ENCODE data around the gene IFI16.
"Not testable (repeated sequence)": the region's sequence is repeated elsewhere in the genome, so short reads cannot be mapped to it uniquely, and the experiment has no call there.

Gene IFI16

GRCh38 chr1:159009704-159010361 is at the start of gene IFI16:
Gene IFI16, plus strand, starts transcription at chr1:159009907. Its CDS starts 4,774 bp downstream, at chr1:159014681.
- DNase-seq (ENCODE audit: low spot score) (peak; percentile 81), FAIRE-seq (peak; percentile 86)

- DNase-seq (ENCODE audit: low spot score) = no peak
- FAIRE-seq = no peak
Observed at GRCh38 chr1:158961178-158961577, 48.5 kb upstream of the IFI16 start.

- FAIRE-seq (no peak), DNase-seq (ENCODE audit: low spot score) (no peak)
Observed at GRCh38 chr1:158962983-158963382, 46.7 kb upstream of the IFI16 start.

GRCh38 chr1:158969166-158969565 is 40.5 kb upstream of the IFI16 start:
- FAIRE-seq (no peak), DNase-seq (ENCODE audit: low spot score) (no peak)

GRCh38 chr1:158969855-158970254 is 39.9 kb upstream of the IFI16 start:
- FAIRE-seq (no peak), DNase-seq (ENCODE audit: low spot score) (no peak)

- no peak for DNase-seq (ENCODE audit: low spot score)
- no peak for FAIRE-seq
Observed at GRCh38 chr1:158972841-158973240, 36.9 kb upstream of the IFI16 start.

GRCh38 chr1:158976219-158976618 is 33.5 kb upstream of the IFI16 start:
- no peak for FAIRE-seq
- no peak for DNase-seq (ENCODE audit: low spot score)

GRCh38 chr1:158978730-158979129 is 31.0 kb upstream of the IFI16 start:
- no peak for FAIRE-seq
- no peak for DNase-seq (ENCODE audit: low spot score)

GRCh38 chr1:158979229-158979628 is 30.5 kb upstream of the IFI16 start:
- no peak for FAIRE-seq
- no peak for DNase-seq (ENCODE audit: low spot score)

GRCh38 chr1:158983235-158983634 is 26.5 kb upstream of the IFI16 start:
- no peak for FAIRE-seq

GRCh38 chr1:158984386-158984785 is 25.3 kb upstream of the IFI16 start:
- FAIRE-seq = no peak
- DNase-seq (ENCODE audit: low spot score) = no peak

More at GRCh38 chr1:158983235-158983634, 26.5 kb upstream of the IFI16 start:
- DNase-seq (ENCODE audit: low spot score) = no peak

- no peak for FAIRE-seq
Observed at GRCh38 chr1:158989424-158989823, 20.3 kb upstream of the IFI16 start.

GRCh38 chr1:158992787-158993312 is 16.9 kb upstream of the IFI16 start:
- FAIRE-seq = no peak
- no peak for DNase-seq (ENCODE audit: low spot score)

More at GRCh38 chr1:158989424-158989823, 20.3 kb upstream of the IFI16 start:
- DNase-seq (ENCODE audit: low spot score) = no peak

GRCh38 chr1:158996998-158997397 is 12.7 kb upstream of the IFI16 start:
- FAIRE-seq = no peak
- no peak for DNase-seq (ENCODE audit: low spot score)

GRCh38 chr1:158998037-158998780 is 11.5 kb upstream of the IFI16 start:
- no peak for DNase-seq (ENCODE audit: low spot score)
- no peak for FAIRE-seq

- FAIRE-seq (peak; percentile 59), DNase-seq (ENCODE audit: low spot score) (peak; percentile 30)
Observed at GRCh38 chr1:158998781-158999161, 10.9 kb upstream of the IFI16 start.

- DNase-seq (ENCODE audit: low spot score) (no peak), FAIRE-seq (peak; percentile 8)
Observed at GRCh38 chr1:158999316-159000069, 10.2 kb upstream of the IFI16 start.

- FAIRE-seq = no peak
- no peak for DNase-seq (ENCODE audit: low spot score)
Observed at GRCh38 chr1:159000070-159000409, 9.7 kb upstream of the IFI16 start.

GRCh38 chr1:159000625-159001024 is 9.1 kb upstream of the IFI16 start:
- FAIRE-seq = peak; percentile 91
- DNase-seq (ENCODE audit: low spot score) = peak; percentile 60

GRCh38 chr1:159005161-159005560 is 4.5 kb upstream of the IFI16 start:
- DNase-seq (ENCODE audit: low spot score) (no peak), FAIRE-seq (no peak)

- FAIRE-seq = no peak
Observed at GRCh38 chr1:159005676-159006075, 4.0 kb upstream of the IFI16 start.

GRCh38 chr1:159006210-159006807 is 3.4 kb upstream of the IFI16 start:
- not testable (repeated sequence) for DNase-seq (ENCODE audit: low spot score)

More at GRCh38 chr1:159005676-159006075, 4.0 kb upstream of the IFI16 start:
- no peak for DNase-seq (ENCODE audit: low spot score)

More at GRCh38 chr1:159006210-159006807, 3.4 kb upstream of the IFI16 start:
- FAIRE-seq = not testable (repeated sequence)
